Uterus (tissue), 2 donors: ENCODE results near the gene PLAU.

ENCODE experiments used
- CTCF ChIP-seq, 4 experiments: fragments of 200-600 bp in 2 of 4; fragments of 450-650 bp in 2 of 4; sonication (generic) in 2 of 4; IDR thresholded peaks; one replicate each; pipeline ENCODE4 v1.5.1; 2016 to 2019; ENCODE audit warnings: antibody characterized with exemption in 4 of 4, mild to moderate bottlenecking in 2 of 4, moderate library complexity in 1 of 4
- POLR2A ChIP-seq, 2 donors: fragments of 450-650 bp; IDR thresholded peaks; one replicate each; pipeline ENCODE4 v1.6.1; 2016; ENCODE audit warnings: antibody characterized with exemption in 2 of 2, mild to moderate bottlenecking in 1 of 2, moderate library complexity in 1 of 2

DNA sequence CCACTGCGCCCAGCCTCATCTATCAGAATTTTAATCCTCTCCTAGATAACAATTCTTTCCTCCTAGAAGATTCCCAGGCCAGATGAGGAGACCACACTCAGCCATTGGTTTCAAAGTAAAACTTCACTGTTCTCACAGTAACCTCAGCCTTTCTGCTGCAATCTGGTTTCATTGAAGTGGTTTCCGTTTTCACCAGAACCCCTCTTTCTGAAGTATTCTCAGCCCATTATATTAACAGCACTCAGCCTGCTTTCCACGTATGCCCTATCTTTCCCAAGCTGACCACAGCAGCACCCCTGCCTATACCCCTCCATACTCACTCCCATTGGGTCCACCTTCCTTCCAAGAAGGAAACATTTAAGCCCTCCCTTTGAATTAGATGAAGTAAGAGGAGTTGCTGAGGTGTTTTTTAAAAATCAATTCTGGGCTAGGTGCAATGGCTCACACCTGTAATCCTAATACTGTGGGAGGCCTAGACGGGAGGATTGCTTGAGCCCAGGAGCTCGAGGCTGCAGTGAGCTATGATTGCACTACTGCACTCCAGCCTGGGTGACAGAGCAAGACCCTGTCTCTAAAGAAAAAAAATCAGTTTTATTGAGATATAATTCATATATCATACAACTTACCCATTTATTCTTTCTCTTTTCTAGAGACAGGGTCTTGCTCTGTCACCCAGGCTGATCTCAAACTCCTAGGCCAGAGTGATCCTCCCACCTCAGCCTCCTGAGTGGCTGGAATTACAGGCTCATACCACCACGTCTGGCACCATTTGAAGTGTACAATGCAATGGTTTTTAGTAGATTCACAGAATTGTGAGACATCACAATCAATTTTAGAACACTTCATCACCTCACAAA lies 11.3 kb downstream of the PLAU start:
- TF ChIP-seq CTCF (IDR thresholded peaks at IDR 0.05): no peak
- no peak for TF ChIP-seq POLR2A (IDR thresholded peaks at IDR 0.05)
